HEK293 (cell line): ENCODE results near the gene THSD4.

Source experiments
- CTCF ChIA-PET: fragments of 350-600 bp; formaldehyde crosslinking; extraction: SDS; loops from one replicate; lab custom pipeline; 2021; ENCODE audit warnings: antibody characterized with exemption; lab: Yijun Ruan, JAX
- POLR2A ChIA-PET: fragments of 300-600 bp; formaldehyde crosslinking; extraction: SDS; loops from one replicate; lab custom pipeline; 2020; ENCODE audit warnings: antibody characterized with exemption, inconsistent platforms; lab: Yijun Ruan, JAX
- H3K27ac ChIP-seq: fragments of 200-500 bp; sonication (Bioruptor generic); 2 replicates; pipeline ENCODE4 v1.5.1; 2014; ENCODE audit warnings: low read depth, low read length, control low read depth, inconsistent platforms; ENCODE audit errors: extremely low read depth
- H3K36me3 ChIP-seq, 2 experiments: fragments of 200-500 bp in 1 of 2; sonication (Bioruptor generic) in 1 of 2; 1 replicate in 1 of 2; 2 replicates in 1 of 2; pipeline ENCODE4 v1.5.1; 2014 to 2017; ENCODE audit warnings: inconsistent platforms in 2 of 2, low read length in 2 of 2; ENCODE audit not compliant: control insufficient read depth in 2 of 2, insufficient read depth in 1 of 2
- H3K4me1 ChIP-seq: fragments of 200-500 bp; sonication (Bioruptor generic); 2 replicates; pipeline ENCODE4 v1.5.1; 2014; ENCODE audit warnings: mild to moderate bottlenecking, low read length, inconsistent platforms; ENCODE audit not compliant: control insufficient read depth, insufficient read depth
- H3K4me3 ChIP-seq: 2 replicates; pipeline ENCODE4 v1.5.1; 2011; ENCODE audit warnings: low read depth, mild to moderate bottlenecking, control low read depth, low read length, moderate library complexity
- H3K9me3 ChIP-seq: fragments of 200-500 bp; sonication (Bioruptor generic); 2 replicates; pipeline ENCODE4 v1.5.1; 2014; ENCODE audit warnings: low read depth, low read length, inconsistent platforms; ENCODE audit not compliant: control insufficient read depth, insufficient read depth
- BCL11B ChIP-seq: fragments of 450-650 bp; formaldehyde crosslinking; IDR thresholded peaks from 2 replicates; pipeline ENCODE4 v1.5.1; 2016; ENCODE audit warnings: low read depth, missing biosample characterization, missing genetic modification characterization
- FEZF1 ChIP-seq: fragments of 450-650 bp; formaldehyde crosslinking; IDR thresholded peaks from 2 replicates; pipeline ENCODE4 v1.5.1; 2016; ENCODE audit warnings: missing biosample characterization, missing genetic modification characterization
- INSM2 ChIP-seq: fragments of 450-650 bp; formaldehyde crosslinking; IDR thresholded peaks from 2 replicates; pipeline ENCODE4 v1.5.1; 2016; ENCODE audit warnings: missing biosample characterization, missing genetic modification characterization
- KLF1 ChIP-seq: fragments of 450-650 bp; formaldehyde crosslinking; IDR thresholded peaks from 2 replicates; pipeline ENCODE4 v1.5.1; 2016; ENCODE audit warnings: missing biosample characterization, missing genetic modification characterization
- KLF16 ChIP-seq: fragments of 450-650 bp; formaldehyde crosslinking; IDR thresholded peaks from 2 replicates; pipeline ENCODE4 v1.5.1; 2017; ENCODE audit warnings: missing biosample characterization, missing genetic modification characterization
- SCRT1 ChIP-seq: fragments of 450-650 bp; formaldehyde crosslinking; IDR thresholded peaks from 2 replicates; pipeline ENCODE4 v1.5.1; 2016; ENCODE audit warnings: missing biosample characterization, missing genetic modification characterization, borderline replicate concordance
- SCRT2 ChIP-seq: fragments of 450-650 bp; formaldehyde crosslinking; IDR thresholded peaks from 2 replicates; pipeline ENCODE4 v1.5.1; 2016; ENCODE audit warnings: missing biosample characterization, missing genetic modification characterization
- ZBTB8A ChIP-seq: fragments of 450-650 bp; formaldehyde crosslinking; IDR thresholded peaks from 2 replicates; pipeline ENCODE4 v1.5.1; 2016; ENCODE audit warnings: missing biosample characterization, missing genetic modification characterization
- ZFP41 ChIP-seq: fragments of 450-650 bp; formaldehyde crosslinking; IDR thresholded peaks from 2 replicates; pipeline ENCODE4 v1.5.1; 2016; ENCODE audit warnings: missing biosample characterization, missing genetic modification characterization, borderline replicate concordance
- ZIC2 ChIP-seq: fragments of 450-650 bp; formaldehyde crosslinking; IDR thresholded peaks from 2 replicates; pipeline ENCODE4 v1.5.1; 2016; ENCODE audit warnings: missing biosample characterization, missing genetic modification characterization
- ZNF114 ChIP-seq: fragments of 450-650 bp; formaldehyde crosslinking; IDR thresholded peaks from 2 replicates; pipeline ENCODE4 v1.5.0; 2017; ENCODE audit warnings: missing biosample characterization, missing genetic modification characterization
- ZNF133 ChIP-seq: fragments of 450-650 bp; formaldehyde crosslinking; IDR thresholded peaks from 2 replicates; pipeline ENCODE4 v1.5.1; 2016; ENCODE audit warnings: missing biosample characterization, missing genetic modification characterization
- ZNF146 ChIP-seq: fragments of 450-650 bp; formaldehyde crosslinking; IDR thresholded peaks from 2 replicates; pipeline ENCODE4 v1.5.1; 2016; ENCODE audit warnings: missing biosample characterization, missing genetic modification characterization
- ZNF155 ChIP-seq: fragments of 450-650 bp; formaldehyde crosslinking; IDR thresholded peaks from 2 replicates; pipeline ENCODE4 v1.5.1; 2016; ENCODE audit warnings: missing biosample characterization, missing genetic modification characterization
- ZNF248 ChIP-seq: fragments of 450-650 bp; formaldehyde crosslinking; IDR thresholded peaks from 2 replicates; pipeline ENCODE4 v1.5.1; 2017; ENCODE audit warnings: missing biosample characterization, missing genetic modification characterization
- ZNF335 ChIP-seq: fragments of 450-650 bp; formaldehyde crosslinking; conservative IDR thresholded peaks from 2 replicates; pipeline ENCODE4 v1.5.1; 2016; ENCODE audit warnings: missing biosample characterization, missing genetic modification characterization
- ZNF394 ChIP-seq: fragments of 450-650 bp; formaldehyde crosslinking; IDR thresholded peaks from 2 replicates; pipeline ENCODE4 v1.5.1; 2016; ENCODE audit warnings: missing biosample characterization, missing genetic modification characterization, mild to moderate bottlenecking, moderate library complexity, borderline replicate concordance
- ZNF423 ChIP-seq: fragments of 450-650 bp; formaldehyde crosslinking; IDR thresholded peaks from 2 replicates; pipeline ENCODE4 v1.5.1; 2016; ENCODE audit warnings: missing biosample characterization, missing genetic modification characterization
- ZNF48 ChIP-seq: fragments of 450-650 bp; formaldehyde crosslinking; IDR thresholded peaks from 2 replicates; pipeline ENCODE4 v1.5.1; 2016; ENCODE audit warnings: missing biosample characterization, missing genetic modification characterization
- ZNF521 ChIP-seq: fragments of 450-650 bp; formaldehyde crosslinking; IDR thresholded peaks from 2 replicates; pipeline ENCODE4 v1.5.1; 2017; ENCODE audit warnings: missing biosample characterization, mild to moderate bottlenecking, missing genetic modification characterization
- ZNF600 ChIP-seq: fragments of 450-650 bp; formaldehyde crosslinking; IDR thresholded peaks from 2 replicates; pipeline ENCODE4 v1.5.1; 2016; ENCODE audit warnings: missing biosample characterization, missing genetic modification characterization
- ZNF626 ChIP-seq: fragments of 450-650 bp; sonication (Bioruptor Pico); formaldehyde crosslinking; IDR thresholded peaks from 2 replicates; pipeline ENCODE4 v1.5.1; 2018; ENCODE audit warnings: missing biosample characterization, missing genetic modification characterization, inconsistent platforms
- ZNF704 ChIP-seq: fragments of 450-650 bp; formaldehyde crosslinking; IDR thresholded peaks from 2 replicates; pipeline ENCODE4 v1.5.1; 2016; ENCODE audit warnings: missing biosample characterization, missing genetic modification characterization
- ZNF76 ChIP-seq: fragments of 450-650 bp; formaldehyde crosslinking; IDR thresholded peaks from 2 replicates; pipeline ENCODE4; 2016; ENCODE audit warnings: low read depth, missing biosample characterization, missing genetic modification characterization, borderline replicate concordance
- ZNF768 ChIP-seq: fragments of 450-650 bp; formaldehyde crosslinking; IDR thresholded peaks from 2 replicates; pipeline ENCODE4 v1.5.1; 2018; ENCODE audit warnings: missing biosample characterization, mild to moderate bottlenecking, missing genetic modification characterization

The THSD4 gene

DNA sequence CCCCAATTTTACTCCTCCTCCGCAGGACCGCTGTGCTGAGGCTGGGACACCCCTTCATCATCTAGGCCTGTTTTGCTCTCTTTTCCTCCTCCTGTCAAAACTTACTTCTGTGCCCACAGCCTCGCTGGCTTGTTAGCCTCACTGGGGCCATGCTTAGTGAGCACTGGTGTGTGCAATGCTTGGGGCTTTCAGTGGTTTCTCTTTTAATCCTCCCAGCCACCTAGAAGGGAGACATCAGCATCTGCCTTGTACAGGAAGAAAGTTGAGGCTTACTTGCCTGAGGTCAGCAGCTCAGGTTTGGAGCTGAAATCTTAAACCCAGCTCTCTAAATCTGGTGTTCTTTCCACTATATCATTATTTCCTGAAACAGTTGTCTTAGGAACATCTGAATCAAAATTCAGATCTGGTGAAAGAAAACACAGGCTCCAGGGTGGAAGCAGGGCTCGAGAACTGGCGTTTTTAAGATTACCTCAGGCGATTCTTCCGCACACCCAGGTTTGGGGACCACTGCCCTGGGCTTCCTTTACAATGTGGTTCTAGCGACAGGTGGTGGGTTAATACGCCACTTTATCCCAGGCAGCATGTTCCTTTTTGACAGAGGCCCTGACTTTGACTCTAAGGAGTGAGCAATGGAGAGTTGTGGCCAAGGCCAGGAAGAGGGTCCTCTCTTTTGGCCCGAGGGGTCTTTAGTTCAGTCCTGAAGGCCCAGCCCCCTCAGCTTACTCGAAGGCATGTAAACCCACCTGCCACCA lies 3.8 kb downstream of the THSD4 start:
- Histone ChIP-seq H3K27ac (no peak overlapping the region), H3K9me3 (no peaks in the 10 kb centered on the region), H3K4me1 (peaks cover 5% of the 10 kb centered on the region; the same call in 1 of the 2 replicates), H3K4me3 (no peak overlapping the region), H3K36me3 (no peaks in the 10 kb centered on the region)
- POLR2A ChIA-PET = no interaction called here
- CTCF ChIA-PET = interaction anchor here (1.4 kb wide), 1 partner anchor 324 kb away, joined by 7 read pairs; no protein-coding TSS in a partner anchor
- no peak for TF ChIP-seq ZNF423 (tag by site-specific recombination)
- no peak for TF ChIP-seq ZNF521 (tag by site-specific recombination)
- TF ChIP-seq ZNF155 (tag by site-specific recombination) = no peak
- TF ChIP-seq SCRT2 (tag by site-specific recombination) = peak; percentile 89
- no peak for TF ChIP-seq INSM2 (tag by site-specific recombination)
- no peak for TF ChIP-seq ZNF626 (tag by site-specific recombination)
- no peak for TF ChIP-seq BCL11B
- TF ChIP-seq SCRT1 = peak; percentile 80
- no peak for TF ChIP-seq ZNF768 (tag by site-specific recombination)
- TF ChIP-seq ZNF248 (tag by site-specific recombination) = no peak
- no peak for TF ChIP-seq ZNF146 (tag by site-specific recombination)
- TF ChIP-seq ZBTB8A (tag by site-specific recombination) = no peak
- TF ChIP-seq ZNF704 (tag by site-specific recombination) = no peak
- no peak for TF ChIP-seq KLF16 (tag by site-specific recombination)
- TF ChIP-seq ZNF133 (tag by site-specific recombination) = no peak
- no peak for TF ChIP-seq ZNF600 (tag by site-specific recombination)
- TF ChIP-seq ZNF394 (tag by site-specific recombination) = no peak
- TF ChIP-seq ZNF76 (tag by site-specific recombination) = no peak

DNA sequence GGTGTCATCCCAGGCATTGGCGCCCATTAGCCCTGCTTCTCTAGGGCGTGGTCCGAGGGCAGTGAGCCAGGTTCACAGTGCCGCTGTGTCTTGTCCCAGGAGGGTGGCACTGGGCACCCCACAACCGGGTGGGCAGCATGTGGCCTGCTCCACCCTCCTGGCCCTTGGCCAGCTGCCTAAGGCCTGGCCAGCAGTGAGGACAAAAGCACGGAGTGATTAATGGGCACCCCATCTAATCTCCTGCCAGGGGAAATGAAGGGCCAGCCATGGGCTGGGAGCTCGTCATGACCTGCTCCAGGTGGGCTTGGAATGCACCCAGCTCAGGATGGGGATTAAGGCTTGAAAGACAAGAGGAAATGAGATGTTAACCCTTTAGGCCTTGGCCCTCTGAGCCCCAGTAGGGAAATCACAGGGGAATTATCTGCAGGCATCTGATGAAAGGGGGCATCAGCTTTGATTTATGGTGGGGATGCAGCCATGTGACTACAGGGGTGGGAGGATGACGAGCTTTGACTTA lies 5.2 kb downstream of the THSD4 start:
- CTCF ChIA-PET = interaction anchor here (1.4 kb wide), 1 partner anchor 323 kb away, joined by 7 read pairs; no protein-coding TSS in a partner anchor
- TF ChIP-seq ZNF114 (tag by site-specific recombination) (no peak), KLF1 (tag by site-specific recombination) (peak; percentile 17; the same call in 1 of the 2 replicates), ZNF48 (tag by site-specific recombination) (no peak), ZFP41 (no peak), ZNF335 (tag by site-specific recombination) (no peak), FEZF1 (no peak), ZIC2 (tag by site-specific recombination) (peak; percentile 79)
- no peak overlapping the region for H3K27ac ChIP-seq
- POLR2A ChIA-PET = no interaction called here
- no peaks in the 10 kb centered on the region for H3K36me3 ChIP-seq
- H3K4me3 ChIP-seq = no peak overlapping the region
- peaks cover 5% of the 10 kb centered on the region; the same call in 1 of the 2 replicates for H3K4me1 ChIP-seq
- no peaks in the 10 kb centered on the region for H3K9me3 ChIP-seq
